AG09309 (cell line): Measurements from ENCODE around the gene IPO11.
A peak's percentile ranks its signal among the peaks of the same experiment; 100 is the strongest.

Experiments
- DNase-seq: peaks from one replicate; pipeline ENCODE4 v3.0.0-alpha.2; 2010; ENCODE audit warnings: low read depth
- H3K4me3 ChIP-seq: 2 replicates; pipeline ENCODE4 v1.5.1; 2011; ENCODE audit warnings: mild to moderate bottlenecking, low read depth, low read length, moderate library complexity; ENCODE audit not compliant: control insufficient read depth
- CTCF ChIP-seq: IDR thresholded peaks from 2 replicates; pipeline ENCODE4 v1.5.1; 2011; ENCODE audit warnings: mild to moderate bottlenecking, low read depth, low read length, inconsistent platforms; ENCODE audit not compliant: insufficient read depth, control insufficient read depth; ENCODE audit errors: missing control alignments

The IPO11 gene

GRCh38 chr5:62538017-62538942 is 125.7 kb downstream of the IPO11 start:
- H3K4me3 ChIP-seq = no peak overlapping the region
- DNase-seq = peak; percentile 28
- TF ChIP-seq CTCF = no peak

- TF ChIP-seq CTCF = no peak
- no peak for DNase-seq
- no peak overlapping the region for H3K4me3 ChIP-seq
Observed at GRCh38 chr5:62542720-62543119, 130.2 kb downstream of the IPO11 start.

GRCh38 chr5:62547945-62548630 is 135.5 kb downstream of the IPO11 start:
- no peak for DNase-seq
- no peak overlapping the region for H3K4me3 ChIP-seq
- no peak for TF ChIP-seq CTCF

- H3K4me3 ChIP-seq = no peak overlapping the region
- TF ChIP-seq CTCF = no peak
- no peak for DNase-seq
Observed at GRCh38 chr5:62550103-62550502, 137.5 kb downstream of the IPO11 start.

GRCh38 chr5:62555930-62556329 is 143.4 kb downstream of the IPO11 start:
- no peak for DNase-seq
- TF ChIP-seq CTCF = no peak
- no peak overlapping the region for H3K4me3 ChIP-seq

GRCh38 chr5:62558941-62559340 is 146.4 kb downstream of the IPO11 start:
- TF ChIP-seq CTCF = no peak
- no peak for DNase-seq
- no peak overlapping the region for H3K4me3 ChIP-seq
